Superior temporal gyrus (tissue), 1 donor: Measurements from ENCODE around the gene ACOT7.

Source experiments
- DNase-seq: peaks from one replicate; pipeline ENCODE4 v3.0.0-alpha.2; 2016; ENCODE audit errors: extremely low spot score

Gene ACOT7

GRCh38 chr1:6347641-6348487 lies 45.7 kb downstream of the ACOT7 start:
- no peak for DNase-seq

DNA sequence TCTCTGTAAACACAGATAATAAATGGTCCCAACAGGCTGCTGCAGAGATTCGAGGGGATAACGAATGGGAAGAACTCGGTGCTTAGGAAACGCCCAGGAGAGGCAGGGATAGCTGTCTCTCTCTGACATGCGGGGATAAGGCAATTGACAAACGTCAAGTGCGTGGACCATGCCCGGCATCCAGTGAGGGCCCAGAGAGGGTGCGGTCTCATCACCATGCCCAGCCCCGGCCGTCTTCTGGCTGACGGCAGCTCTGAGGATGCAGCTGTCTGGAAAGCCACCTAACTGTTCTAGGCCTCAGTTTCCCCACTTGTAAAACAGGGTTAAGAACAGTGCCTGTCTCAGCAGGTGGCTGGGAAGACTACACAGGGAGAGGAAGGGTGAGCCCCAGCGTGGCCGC lies 48.1 kb downstream of the ACOT7 start:
- no peak for DNase-seq

GRCh38 chr1:6345009-6345408 lies 48.6 kb downstream of the ACOT7 start:
- DNase-seq = no peak

DNA sequence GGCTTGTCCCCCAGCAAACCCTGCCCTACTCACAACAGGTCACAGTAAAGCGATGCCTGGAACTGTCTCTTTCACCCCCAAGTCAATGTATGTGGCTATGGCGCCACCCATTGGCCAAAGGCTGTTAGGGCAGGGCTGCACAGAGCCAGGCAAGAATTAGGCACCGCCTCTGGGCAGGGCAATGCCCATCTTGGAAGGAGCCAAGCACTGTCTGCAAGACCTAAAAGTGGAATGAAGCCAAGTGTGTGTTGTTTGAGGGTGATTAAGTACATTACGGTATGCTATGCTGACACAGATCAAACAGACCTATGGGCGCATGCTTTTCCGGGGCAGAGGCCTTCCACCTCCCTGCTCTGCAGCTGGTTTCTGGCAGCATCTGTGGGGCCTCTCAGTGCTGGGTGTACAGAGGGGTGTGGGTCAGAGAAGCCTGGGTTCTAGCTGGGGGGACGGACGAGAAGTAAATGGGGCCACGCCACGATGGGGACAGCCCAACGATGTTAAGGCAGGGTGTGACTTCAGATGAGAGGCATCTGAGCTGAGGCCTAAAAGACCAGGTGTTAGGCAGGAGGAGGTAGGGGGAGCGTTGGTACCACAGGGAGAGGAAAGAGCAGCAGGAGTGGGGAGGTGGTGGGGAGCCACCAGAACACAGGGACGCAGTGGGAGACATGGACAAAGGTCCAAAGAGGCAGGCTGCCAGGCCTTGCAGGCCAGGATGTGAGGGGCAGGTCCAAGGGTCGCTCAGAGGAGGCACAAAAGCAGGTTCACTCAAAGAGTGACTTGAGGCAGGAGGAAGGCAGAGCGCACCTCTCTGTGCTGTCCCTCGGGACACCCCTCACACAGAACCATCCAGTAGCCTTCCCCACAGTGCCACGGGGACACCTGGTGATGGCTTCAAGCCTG lies 49.8 kb downstream of the ACOT7 start:
- peak; percentile 66 for DNase-seq

- DNase-seq = no peak
These were observed 51.5 kb downstream of the ACOT7 start for GRCh38 chr1:6342056-6342455.

GRCh38 chr1:6338695-6339094 lies 54.9 kb downstream of the ACOT7 start:
- no peak for DNase-seq

DNA sequence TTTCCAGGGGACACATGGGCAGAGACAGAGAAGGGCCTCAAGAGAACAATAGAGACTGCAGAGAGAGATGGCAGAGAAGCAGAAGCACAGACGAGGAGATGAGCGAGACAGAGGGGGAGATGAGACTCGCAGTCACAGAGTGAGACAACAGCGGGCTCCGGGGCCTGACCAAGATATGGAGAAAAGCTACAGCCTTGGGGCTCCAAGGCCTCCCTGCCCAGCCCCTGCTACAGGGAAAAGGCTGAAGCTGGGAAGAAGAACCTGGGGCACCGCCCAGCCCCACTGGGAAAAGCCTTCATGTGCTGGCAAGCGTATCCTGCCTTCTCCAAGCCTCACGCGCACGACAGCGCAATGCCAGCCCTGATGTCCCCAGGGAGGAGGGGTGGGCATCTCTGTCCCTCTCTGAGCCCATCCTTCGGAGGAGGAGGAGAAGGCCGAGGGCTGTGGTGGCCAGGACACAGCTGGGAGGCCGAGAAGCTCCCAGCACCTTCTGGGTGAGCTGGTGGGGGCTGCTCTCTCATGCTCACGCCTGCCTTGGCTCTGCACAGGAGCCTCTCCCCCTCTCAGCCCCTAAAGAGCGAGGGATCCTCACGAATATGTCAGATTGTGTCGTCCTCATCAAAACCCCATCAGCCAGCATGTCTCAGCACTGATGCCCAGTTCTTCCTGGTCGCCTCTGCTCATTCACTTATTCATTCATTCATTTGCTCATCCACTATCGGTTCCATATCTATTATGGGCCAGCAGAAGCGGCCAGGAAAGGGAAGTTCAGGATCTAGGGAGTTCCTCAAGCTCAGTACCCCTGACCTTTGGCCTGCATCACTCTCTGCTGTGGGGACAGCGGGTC lies 56.6 kb downstream of the ACOT7 start:
- DNase-seq = no peak

GRCh38 chr1:6334261-6334993 lies 59.1 kb downstream of the ACOT7 start:
- no peak for DNase-seq

GRCh38 chr1:6332821-6333220 lies 60.7 kb downstream of the ACOT7 start:
- no peak for DNase-seq

GRCh38 chr1:6331543-6332273 lies 61.9 kb downstream of the ACOT7 start:
- DNase-seq = no peak

GRCh38 chr1:6330410-6330911 lies 63.1 kb downstream of the ACOT7 start:
- DNase-seq = peak; percentile 78

DNA sequence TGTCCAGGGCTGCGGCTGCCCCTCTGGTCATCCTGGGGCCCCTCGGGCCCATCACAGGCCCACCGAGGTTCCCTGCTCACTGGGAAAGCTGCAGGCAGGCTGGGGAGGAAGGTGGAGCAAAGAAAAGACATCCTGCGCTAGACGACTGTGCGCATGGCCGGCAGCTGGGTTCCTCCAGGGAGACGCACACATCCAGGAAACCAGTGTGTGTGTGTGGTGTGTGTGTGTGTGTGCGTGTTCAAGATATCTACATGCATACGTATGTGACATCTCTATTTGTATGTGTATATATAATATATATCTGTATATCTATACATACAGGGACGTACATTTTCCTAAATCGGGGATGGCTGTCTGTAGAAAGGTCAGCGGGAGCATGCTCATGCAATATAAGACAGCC lies 63.7 kb downstream of the ACOT7 start:
- no peak for DNase-seq

- DNase-seq = peak; percentile 19
These were observed 64.2 kb downstream of the ACOT7 start for GRCh38 chr1:6329396-6329795.

DNA sequence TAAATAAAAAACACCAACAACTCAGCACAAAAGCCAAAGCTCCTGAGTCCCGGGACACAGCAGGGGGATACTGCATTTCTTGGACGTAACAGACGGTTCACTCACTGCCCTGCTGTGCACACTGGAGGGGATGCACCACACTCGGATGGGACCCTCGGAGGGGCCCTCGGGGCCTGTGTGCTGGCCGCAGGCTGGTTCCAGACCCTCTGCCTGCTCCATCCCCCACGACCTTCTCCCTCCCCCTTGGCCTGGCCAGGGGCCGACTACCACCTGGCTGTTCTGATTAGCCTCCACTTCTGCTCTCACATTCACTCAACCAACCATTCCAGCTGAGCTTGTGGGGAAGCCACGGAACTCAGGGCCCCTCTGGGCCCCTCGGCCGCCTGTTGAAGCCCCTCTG lies 64.9 kb downstream of the ACOT7 start:
- no peak for DNase-seq

GRCh38 chr1:6328091-6328490 lies 65.5 kb downstream of the ACOT7 start:
- no peak for DNase-seq

DNA sequence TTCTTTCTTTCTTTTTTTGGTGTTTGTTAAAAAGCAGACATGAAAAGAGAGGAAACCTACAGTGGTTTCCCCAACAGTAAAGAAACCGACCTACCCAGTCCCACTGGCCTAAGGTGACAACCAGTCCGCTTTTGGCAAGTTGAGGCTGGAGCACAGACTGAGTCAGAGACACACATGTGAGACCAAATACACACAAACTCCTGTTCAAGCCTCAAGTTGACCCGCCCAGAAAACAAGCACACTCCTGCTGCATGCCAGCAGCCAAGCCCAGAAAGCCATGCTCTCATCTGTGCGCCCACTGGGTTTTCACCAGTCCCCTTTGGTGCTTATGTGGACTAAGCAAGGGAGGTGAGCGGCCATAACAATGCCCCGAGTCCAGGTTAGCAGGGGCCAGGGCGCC lies 68.1 kb downstream of the ACOT7 start:
- DNase-seq = no peak

DNA sequence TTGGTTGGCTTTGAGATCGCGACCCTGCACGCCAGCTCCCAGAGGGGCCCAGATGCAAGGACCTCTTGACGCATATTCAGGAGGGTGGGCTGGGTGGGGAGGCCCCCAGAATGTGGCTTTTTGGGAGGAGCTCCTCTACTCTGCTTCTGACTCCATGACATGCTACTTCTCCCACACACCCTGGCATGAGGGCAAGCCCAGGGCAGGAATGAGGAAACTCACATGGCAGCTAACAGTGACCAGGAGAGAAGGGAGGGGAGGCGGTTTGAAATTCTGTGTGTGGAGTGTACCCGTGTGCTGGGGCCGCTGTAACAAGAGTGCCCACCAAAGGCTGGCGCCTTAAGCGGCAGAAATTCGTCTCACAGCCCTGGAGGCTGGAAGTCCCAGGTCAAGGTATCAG lies 71.4 kb downstream of the ACOT7 start:
- no peak for DNase-seq

- DNase-seq = peak; percentile 22
These were observed 72.4 kb downstream of the ACOT7 start for GRCh38 chr1:6321205-6321604.

GRCh38 chr1:6317098-6317760 lies 76.3 kb downstream of the ACOT7 start:
- no peak for DNase-seq
